IPS-18a (cell line): ENCODE results near the gene CD99.

Experiments
- H3K27ac ChIP-seq: one replicate; pipeline ENCODE4 v1.5.1; 2013; ENCODE audit warnings: low read length
- H3K27me3 ChIP-seq: one replicate; pipeline ENCODE4 v1.6.1; 2013; ENCODE audit warnings: mild to moderate bottlenecking, low read length; ENCODE audit not compliant: control insufficient read depth, insufficient read depth
- H3K36me3 ChIP-seq: one replicate; pipeline ENCODE4 v1.6.1; 2013; ENCODE audit warnings: low read depth, low read length; ENCODE audit not compliant: control insufficient read depth
- H3K4me1 ChIP-seq: one replicate; pipeline ENCODE4 v1.6.1; 2013; ENCODE audit warnings: low read depth, low read length; ENCODE audit not compliant: control insufficient read depth
- H3K4me3 ChIP-seq: one replicate; pipeline ENCODE4 v1.5.1; 2013; ENCODE audit warnings: low read length
- H3K9ac ChIP-seq: one replicate; pipeline ENCODE4 v1.6.1; 2013; ENCODE audit warnings: mild to moderate bottlenecking, low read length, moderate library complexity
- H3K9me3 ChIP-seq: one replicate; pipeline ENCODE4 v1.6.1; 2013; ENCODE audit warnings: low read depth, low read length; ENCODE audit not compliant: control insufficient read depth

Gene CD99

DNA sequence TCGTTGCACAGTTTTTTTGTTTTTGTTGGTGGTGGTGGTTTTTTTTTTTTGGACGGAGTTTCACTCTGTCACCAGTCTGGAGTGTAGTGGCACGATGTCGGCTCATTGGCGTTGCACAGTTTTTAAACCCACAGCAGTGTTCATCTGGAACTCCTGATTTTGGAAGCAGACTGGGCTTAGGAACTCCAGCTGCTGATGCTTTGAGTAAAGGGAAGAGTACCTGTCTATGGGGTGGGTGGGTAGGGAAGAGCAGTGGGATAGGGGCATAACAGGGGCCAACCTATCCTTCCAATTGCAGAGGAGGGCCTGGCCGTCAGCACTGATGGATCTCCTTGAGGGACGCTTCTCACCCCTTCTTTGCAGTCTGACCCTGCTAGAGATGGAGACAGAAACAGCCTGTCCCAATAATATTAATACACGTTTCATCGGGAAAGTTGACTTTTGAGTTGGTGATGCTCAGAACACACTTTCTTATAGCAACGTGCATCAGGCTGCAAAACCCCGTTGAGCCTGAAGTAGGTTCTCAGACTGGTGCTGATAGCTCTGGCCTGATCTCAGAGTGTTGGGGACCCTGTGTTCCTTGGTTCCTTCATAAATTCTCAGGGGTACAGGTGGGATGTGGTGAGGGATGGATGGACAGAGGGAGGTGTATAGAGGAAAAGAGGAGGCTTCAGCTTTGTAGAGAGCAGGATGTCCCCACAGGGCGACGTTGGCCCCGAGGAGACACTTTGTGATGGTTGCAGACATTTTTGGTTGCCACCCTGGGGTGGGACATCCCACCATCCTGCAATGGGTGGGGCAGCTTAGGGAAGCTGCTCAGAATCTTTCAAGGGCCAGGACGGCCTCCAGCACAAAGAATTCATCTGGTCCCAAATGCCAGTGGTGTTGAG, 2.3 kb downstream of the CD99 start:
- Histone ChIP-seq H3K4me1 (peaks cover 11% of the 10 kb centered on the region), H3K9me3 (no peaks in the 10 kb centered on the region), H3K27me3 (peaks cover 52% of the 10 kb centered on the region), H3K27ac (no peak overlapping the region), H3K4me3 (peak overlapping the region; percentile 86), H3K36me3 (no peaks in the 10 kb centered on the region), H3K9ac (no peak overlapping the region)

DNA sequence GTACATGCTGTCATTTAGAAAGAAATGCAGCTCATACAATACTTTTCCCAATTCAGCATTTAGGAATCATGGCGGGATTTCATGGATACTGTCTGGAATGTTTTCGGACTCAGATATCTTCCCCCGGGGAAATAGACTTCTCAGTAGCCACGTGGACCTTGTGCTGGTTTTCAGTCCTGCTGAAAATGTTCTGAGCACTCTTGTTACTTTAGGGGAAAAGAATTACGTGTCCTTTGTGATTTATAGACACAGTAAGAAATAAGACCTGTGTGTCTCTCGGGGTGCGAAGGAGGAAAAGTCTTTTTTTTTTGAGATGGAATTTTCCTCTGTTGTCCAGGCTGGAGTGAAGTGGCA, 3.8 kb downstream of the CD99 start:
- no peaks in the 10 kb centered on the region for H3K9me3 ChIP-seq
- peaks cover 44% of the 10 kb centered on the region for H3K27me3 ChIP-seq
- H3K4me1 ChIP-seq = peaks cover 11% of the 10 kb centered on the region
- no peak overlapping the region for H3K9ac ChIP-seq
- no peaks in the 10 kb centered on the region for H3K36me3 ChIP-seq
- no peak overlapping the region for H3K27ac ChIP-seq
- H3K4me3 ChIP-seq = no peak overlapping the region

GRCh38 chrX:2696698-2697215, 5.7 kb downstream of the CD99 start:
- Histone ChIP-seq H3K27ac (no peak overlapping the region), H3K9me3 (no peaks in the 10 kb centered on the region), H3K9ac (no peak overlapping the region), H3K4me1 (peaks cover 11% of the 10 kb centered on the region), H3K36me3 (no peaks in the 10 kb centered on the region), H3K27me3 (peaks cover 29% of the 10 kb centered on the region), H3K4me3 (no peak overlapping the region)

DNA sequence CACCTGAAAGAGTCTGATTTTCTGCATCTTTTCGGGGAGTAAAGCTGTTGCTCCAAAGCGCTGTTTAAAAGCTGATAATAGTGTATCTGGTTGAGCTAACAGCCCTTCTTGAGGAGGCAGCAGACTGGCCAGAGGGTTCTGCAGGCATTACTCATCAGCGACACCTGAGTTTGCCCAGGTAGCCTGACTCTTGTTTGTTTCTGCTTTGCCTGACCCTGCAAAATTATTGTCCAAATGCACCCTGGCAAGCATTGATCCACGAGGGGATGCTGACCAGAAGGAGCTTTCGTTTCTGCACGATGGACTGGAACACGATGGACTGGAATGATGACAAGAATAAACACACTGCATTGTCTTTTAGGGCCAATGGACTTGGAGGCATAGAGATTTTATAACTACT, 6.2 kb downstream of the CD99 start:
- H3K4me1 ChIP-seq = peaks cover 10% of the 10 kb centered on the region
- H3K9ac ChIP-seq = no peak overlapping the region
- no peaks in the 10 kb centered on the region for H3K36me3 ChIP-seq
- H3K27me3 ChIP-seq = peaks cover 24% of the 10 kb centered on the region
- no peak overlapping the region for H3K27ac ChIP-seq
- no peaks in the 10 kb centered on the region for H3K9me3 ChIP-seq
- H3K4me3 ChIP-seq = no peak overlapping the region

GRCh38 chrX:2697741-2698299, 6.7 kb downstream of the CD99 start:
- Histone ChIP-seq H3K27ac (no peak overlapping the region), H3K27me3 (peaks cover 19% of the 10 kb centered on the region), H3K9ac (no peak overlapping the region), H3K4me1 (peaks cover 5% of the 10 kb centered on the region), H3K36me3 (no peaks in the 10 kb centered on the region), H3K9me3 (no peaks in the 10 kb centered on the region), H3K4me3 (no peak overlapping the region)

DNA sequence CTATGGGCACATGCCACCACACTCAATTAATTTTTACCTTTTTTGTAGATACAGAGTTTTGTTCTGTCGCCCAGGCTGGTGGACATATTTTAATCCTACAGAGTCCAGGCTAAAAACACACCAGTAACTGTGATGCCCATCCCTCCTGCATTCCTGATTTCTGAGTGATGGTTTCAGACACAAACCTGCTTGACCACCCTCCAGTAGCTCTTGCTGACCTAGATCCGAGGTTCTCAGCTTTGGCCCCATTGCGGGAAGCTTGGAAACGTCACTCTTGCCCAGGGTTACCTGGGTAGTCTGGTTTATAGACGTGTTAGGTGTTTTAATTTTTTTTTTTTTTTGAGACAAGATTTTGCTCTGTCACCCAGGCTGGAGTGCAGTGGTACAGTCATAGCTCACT, 7.5 kb downstream of the CD99 start:
- no peaks in the 10 kb centered on the region for H3K9me3 ChIP-seq
- no peak overlapping the region for H3K4me3 ChIP-seq
- H3K4me1 ChIP-seq = peaks cover 11% of the 10 kb centered on the region
- H3K9ac ChIP-seq = no peak overlapping the region
- H3K27me3 ChIP-seq = peaks cover 11% of the 10 kb centered on the region
- no peak overlapping the region for H3K27ac ChIP-seq
- no peaks in the 10 kb centered on the region for H3K36me3 ChIP-seq

DNA sequence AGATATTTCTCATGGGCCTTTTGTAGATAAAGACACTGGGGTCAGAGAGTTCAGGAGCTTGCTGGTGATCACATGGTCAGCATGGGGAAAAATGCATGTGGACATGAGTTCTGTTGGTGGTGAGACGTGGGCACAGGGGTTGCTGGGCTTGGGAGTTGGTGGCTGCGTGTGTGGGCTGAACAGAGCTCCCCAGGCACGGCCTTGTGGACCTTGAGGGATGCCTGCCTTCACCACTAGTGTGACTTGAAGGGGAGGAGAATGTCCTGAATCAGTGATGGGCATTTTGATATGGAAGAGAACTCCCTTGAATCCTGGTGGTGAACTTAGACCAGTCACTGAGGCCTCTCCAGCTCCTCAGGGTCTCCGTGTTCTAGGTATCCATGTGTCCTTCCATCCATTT, 8.9 kb downstream of the CD99 start:
- Histone ChIP-seq H3K27me3 (no peaks in the 10 kb centered on the region), H3K36me3 (no peaks in the 10 kb centered on the region), H3K9ac (no peak overlapping the region), H3K4me3 (no peak overlapping the region), H3K27ac (no peak overlapping the region), H3K4me1 (peaks cover 17% of the 10 kb centered on the region), H3K9me3 (no peaks in the 10 kb centered on the region)

GRCh38 chrX:2700405-2701320, 9.6 kb downstream of the CD99 start:
- no peak overlapping the region for H3K4me3 ChIP-seq
- H3K27ac ChIP-seq = no peak overlapping the region
- no peaks in the 10 kb centered on the region for H3K9me3 ChIP-seq
- H3K36me3 ChIP-seq = no peaks in the 10 kb centered on the region
- no peak overlapping the region for H3K9ac ChIP-seq
- no peaks in the 10 kb centered on the region for H3K27me3 ChIP-seq
- H3K4me1 ChIP-seq = peaks cover 22% of the 10 kb centered on the region

DNA sequence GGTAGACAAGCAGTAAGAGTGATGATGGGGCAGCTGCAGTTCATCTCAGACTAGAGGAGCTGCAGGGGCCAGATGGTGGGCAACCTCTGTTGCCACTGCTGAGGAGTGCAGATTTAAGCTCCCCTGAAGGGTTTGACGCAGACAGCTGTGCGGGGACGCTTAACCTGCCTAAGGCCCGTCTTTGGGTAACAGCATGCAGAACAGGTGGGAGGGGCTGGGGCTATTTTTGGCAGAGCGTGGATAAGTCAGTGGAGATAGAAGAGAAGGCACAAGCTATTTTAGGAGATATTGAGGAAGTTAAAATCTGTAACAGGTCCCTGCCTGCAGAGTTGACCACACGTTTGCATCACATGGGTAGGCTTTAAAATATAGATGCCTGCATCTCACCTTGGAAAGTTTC, 10.5 kb downstream of the CD99 start:
- H3K27ac ChIP-seq = no peak overlapping the region
- H3K9ac ChIP-seq = no peak overlapping the region
- no peaks in the 10 kb centered on the region for H3K27me3 ChIP-seq
- H3K4me3 ChIP-seq = no peak overlapping the region
- H3K36me3 ChIP-seq = no peaks in the 10 kb centered on the region
- H3K9me3 ChIP-seq = no peaks in the 10 kb centered on the region
- peaks cover 22% of the 10 kb centered on the region for H3K4me1 ChIP-seq

DNA sequence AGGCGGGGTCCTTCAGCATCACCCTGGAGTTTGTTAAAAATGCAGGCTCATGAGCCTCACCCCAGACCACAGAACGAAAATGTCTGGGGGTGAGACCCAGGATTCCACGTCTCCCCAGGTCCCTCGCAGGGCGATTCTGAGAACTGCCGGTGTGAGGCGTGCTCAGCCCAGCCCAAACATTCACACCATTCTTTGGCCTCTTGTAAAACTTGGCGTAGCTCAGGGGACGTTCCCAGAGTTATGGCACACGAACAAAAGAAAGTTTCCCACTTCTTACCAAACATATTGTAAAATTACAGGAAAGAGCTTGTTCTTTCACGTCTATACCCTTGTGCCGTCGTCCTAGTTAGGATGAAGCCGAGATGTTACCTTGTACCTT, 12.9 kb downstream of the CD99 start:
- H3K9ac ChIP-seq = no peak overlapping the region
- H3K4me1 ChIP-seq = peaks cover 30% of the 10 kb centered on the region
- no peak overlapping the region for H3K27ac ChIP-seq
- H3K27me3 ChIP-seq = no peaks in the 10 kb centered on the region
- no peak overlapping the region for H3K4me3 ChIP-seq
- no peaks in the 10 kb centered on the region for H3K36me3 ChIP-seq
- no peaks in the 10 kb centered on the region for H3K9me3 ChIP-seq

DNA sequence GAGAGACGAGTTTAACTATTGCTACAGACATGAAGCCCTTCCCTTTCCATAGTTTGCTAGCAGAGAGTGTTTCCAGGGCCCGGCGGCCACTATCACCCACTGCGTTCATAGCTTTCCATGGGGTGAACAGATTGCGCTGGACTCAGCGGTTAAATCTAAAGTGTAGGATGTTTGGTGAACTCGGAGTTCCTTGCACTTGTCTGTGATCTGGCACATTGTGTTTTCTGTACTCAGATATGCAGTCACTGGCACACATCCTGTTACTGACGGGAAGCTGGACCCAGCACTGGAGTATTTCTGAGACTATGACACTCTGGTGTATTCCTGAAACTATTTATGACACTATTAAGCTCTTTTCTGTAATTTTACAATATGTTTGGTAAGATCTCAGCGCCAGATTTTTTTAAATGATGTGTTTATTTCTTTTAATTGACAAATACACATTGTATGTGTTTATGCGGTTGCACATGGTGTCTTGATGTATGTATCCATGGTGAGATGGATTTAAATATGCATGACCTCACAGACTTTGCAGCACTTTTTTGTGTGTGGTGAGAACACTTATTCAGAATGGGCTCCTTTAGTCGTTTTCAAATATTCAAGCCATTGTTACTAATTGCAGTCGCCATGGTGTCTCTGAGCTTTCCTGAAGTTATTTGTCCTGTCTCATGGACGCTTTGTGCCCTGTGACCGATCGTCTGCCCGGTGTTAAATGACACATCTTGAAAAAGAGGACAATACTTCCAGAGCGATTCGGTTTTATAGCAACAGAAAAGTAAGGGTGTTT, 14.1 kb downstream of the CD99 start:
- Histone ChIP-seq H3K36me3 (no peaks in the 10 kb centered on the region), H3K27ac (no peak overlapping the region), H3K4me3 (no peak overlapping the region), H3K4me1 (peaks cover 36% of the 10 kb centered on the region), H3K9ac (no peak overlapping the region), H3K27me3 (no peaks in the 10 kb centered on the region), H3K9me3 (no peaks in the 10 kb centered on the region)
